ENCODE results near the gene TMEM272.

The TMEM272 gene

DNA sequence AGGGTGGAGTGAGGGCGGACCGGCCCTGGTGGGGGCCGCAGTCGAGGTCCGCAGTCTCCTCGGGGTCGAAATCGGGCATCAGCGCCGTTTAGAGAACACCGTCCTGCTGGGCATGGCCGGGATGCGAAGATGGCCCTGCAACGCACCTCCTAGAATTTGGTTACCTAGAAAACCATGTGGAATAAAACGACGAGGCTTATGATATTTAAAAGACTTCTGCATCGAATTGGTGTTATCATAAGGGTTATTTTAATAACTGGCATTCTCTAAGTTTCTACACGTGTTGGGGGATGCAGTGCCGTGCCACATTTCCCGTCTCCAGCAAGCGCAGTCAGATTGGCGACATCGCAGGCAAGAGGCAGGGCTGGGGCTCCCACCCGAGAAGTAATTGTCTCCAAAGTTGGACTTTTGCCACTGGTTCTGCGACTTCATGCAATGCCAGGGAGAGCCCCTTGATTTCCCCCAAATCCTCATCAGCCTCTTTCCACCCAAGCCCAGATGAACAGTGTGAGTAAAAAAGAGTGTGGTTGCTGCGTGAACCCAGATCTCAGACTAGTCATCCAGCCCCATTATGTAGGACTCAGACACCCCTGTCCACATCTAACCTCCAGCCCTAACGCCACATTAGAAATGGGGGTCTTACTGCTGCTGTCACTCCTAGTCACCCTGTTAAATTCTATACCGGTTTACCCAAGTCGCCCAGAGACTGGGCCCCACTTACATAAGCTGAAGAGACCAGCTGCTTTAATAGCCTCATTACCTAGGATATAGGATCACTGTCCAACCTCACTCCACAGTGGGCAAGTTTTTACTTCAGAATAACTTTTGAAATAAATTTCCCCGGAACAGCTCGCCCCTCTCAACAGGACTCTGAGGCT lies 40.4 kb downstream of the TMEM272 start:
- peak in 1 of 2 donors; percentile 43 for DNase-seq

DNA sequence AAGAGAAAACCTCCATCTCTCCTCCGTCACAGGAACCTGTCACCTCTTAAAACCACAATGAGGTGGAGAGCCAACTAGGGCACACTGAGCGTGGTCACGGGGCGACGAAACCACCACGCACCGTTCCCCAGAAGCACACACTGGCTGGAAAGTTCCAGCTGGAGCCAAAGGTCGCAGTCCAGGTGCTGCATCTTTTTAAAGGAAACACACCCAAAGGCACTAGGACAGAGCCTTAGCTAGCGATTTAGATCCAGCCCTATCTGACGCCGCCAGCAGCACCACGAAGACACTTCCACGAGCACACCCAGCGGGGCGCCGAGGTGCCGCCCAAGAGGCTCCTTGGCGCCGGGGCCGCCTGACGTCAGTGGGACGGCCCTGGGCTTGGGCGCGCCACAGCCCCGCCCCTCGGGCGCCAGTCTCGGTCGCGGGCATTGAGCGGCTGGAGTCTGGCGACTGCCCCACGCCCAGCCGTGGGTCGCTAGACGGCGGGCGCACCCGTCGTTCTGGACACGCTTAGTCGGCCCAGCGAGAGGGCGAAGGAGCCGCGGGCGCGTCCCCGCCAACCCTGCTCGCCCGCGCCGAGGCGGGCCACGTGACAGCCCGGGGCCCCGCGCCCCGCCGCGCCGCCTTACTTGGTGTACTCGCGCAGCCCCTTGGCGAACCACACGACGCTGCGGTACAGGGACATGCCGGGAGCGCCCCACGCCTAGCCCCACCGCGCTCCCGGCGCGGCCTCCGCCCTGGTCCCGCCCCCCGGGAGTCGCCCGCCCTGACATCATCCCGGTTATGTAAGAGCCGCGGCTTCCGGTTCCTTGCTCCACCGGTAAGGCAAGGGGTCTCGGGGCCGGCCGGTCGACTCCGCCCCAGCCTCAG lies 41.3 kb downstream of the TMEM272 start, which contains the start of gene DHRS12:
TSS of gene DHRS12 (minus strand) at position 742 of the 873 bp plus-strand sequence. CDS start 4,504 bp downstream, outside the sequence.
- DNase-seq: peak; percentile 80 to 88

DNA sequence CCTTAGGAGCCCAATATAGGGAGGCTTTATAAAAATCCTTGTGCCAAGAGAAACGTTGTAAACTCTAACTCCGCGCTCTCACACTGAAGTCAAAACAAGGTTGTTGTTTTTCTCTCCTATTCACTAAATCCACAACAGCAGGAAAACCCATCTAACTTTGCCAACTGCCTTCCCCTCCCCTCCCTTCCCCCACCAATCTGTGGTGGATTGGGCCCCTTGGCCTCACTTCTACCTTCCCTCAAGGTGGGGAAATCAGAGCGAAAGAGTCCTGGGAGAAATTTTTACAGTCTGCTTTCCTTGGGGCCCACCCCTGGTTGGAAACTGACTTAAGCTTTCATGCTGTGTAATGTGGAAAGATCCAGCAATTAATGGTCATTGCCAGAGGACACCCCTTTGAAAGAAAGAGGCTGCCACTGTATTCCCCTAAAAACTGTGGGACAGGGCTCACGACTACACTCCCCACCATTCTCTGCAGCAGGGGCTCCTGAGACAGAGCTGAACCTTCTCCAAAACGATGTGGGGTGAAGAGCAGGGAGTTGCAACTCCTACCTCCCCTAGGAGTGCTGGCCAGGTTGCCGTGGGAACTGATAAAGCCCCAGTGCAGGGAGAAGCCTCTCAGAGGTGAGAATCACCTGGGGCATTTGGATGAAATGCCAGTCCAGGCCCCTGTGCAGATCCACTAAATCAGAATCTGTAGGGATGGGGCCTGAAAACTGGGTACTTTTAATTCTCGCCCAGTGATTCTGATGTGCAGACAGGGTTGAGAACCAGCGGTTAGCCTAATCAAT lies 42.2 kb downstream of the TMEM272 start:
- no peak for DNase-seq

DNA sequence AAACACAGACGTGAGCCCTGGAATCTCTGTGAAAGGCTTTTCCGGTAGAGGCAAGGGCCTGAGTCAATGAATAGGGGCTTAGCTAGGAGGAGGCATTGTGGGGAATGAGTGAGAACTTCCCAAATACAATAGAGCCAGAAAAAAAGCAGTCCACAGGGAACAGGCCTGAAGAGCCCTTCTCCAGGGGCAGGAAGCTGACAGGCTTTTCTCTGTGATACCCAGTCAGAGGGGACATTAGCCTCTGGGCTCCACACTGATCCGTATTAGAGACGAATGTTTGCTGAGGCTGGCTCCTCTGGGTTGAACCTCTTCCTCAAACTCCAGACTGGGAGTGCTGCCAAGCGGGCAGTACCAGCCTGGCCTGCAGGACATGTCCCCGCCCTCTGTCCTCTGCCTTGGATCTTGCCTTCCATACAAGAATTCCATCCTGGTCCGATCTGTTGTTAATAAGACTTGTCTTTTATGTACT lies 43.3 kb downstream of the TMEM272 start:
- peak; percentile 53 to 75 for DNase-seq

DNA sequence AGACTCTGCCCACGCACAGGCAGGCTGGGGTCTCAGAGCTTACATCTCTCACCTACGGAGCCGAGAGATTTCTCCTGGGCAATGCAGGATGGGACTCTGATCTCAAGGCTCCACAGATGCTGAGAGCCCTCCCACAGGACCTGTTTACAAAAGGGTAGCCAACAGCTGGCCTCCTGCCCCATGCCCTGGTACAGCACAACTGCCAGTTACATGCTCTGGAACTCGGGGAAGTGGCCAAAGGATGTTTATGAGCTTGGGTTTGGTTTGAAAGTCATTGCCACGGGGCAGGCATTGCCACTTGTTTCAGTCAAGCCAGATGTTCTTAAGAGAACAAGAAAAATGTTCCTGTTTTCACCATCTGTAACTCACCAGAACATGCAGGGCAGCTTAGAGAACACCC lies 44.5 kb downstream of the TMEM272 start:
- DNase-seq: no peak

DNA sequence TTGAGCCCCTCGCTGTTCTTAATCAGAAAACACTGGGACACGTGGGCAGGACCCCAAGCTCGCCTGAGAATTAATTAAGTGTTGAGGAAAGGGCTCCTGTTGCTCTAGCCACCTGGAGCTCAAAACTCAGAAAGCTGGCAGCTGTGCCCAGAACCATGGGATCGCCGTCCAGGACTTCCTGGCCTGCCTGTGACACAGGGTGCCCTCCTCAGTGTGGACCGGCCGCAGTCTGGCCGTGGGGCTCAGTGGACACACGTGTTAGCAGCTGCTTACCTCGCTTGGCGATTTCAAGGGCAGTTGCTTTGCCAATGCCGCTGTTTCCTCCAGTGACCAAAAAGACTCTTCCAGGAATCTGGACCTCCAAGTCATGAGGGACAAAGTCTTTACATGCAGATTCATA lies 45.7 kb downstream of the TMEM272 start:
- no peak for DNase-seq

DNA sequence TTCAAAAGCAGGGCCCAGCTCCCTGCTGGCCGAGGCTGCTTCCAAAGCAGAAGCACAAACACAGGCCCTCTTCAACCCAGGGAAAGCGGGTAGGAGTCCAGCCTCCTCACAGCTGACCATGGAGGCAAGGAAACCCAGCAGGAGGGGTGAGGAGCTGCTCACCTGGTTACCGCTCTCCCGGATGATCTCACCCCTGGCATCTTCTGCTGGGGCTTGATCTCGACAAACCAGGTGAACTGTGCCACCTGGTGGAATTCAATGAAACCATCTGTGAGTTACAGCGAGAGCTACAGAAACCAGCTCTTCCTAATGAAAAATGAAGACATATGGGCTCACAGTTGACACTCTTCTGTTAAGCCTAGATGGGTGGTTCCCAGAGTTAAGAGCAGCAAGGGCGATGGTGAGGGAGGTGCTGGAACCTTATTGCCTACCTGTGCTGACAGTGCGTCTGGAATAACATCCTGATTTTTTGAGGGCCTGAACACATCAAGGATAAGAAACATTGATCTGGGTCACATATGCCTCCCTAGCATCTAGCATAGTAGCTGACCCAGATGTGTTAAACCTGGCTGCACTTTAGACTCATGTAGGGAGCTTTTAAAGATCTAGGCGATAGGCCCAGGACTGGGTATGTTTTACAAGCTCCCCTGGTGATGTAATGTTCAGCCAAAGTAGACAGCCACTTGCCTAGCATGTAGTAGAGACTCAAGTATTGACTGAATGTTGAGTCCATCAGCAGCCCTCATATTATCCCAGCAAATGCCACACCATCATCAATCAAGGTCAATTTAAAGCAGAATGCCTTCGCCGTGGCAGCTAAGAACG lies 47.1 kb downstream of the TMEM272 start:
- peak in 1 of 2 donors; percentile 13 for DNase-seq

DNA sequence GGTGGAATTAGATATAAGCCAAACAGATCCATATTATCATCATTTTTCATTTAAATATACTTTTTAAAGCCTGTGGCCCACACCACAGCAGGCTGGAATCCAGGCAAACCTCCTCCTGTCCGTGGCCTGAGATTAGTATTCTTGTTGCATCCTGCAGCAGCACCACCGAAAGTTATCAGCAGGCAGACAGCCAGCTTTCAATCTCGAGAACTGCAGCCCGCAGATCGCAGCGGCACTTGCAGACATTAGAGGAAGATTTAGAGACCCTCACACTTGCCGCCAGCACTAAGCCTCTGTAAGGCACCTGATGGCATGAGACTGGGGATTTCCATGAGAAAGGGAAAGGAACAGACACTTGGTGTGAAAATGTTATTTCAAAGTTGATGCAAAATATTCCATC lies 48.4 kb downstream of the TMEM272 start:
- no peak for DNase-seq

DNA sequence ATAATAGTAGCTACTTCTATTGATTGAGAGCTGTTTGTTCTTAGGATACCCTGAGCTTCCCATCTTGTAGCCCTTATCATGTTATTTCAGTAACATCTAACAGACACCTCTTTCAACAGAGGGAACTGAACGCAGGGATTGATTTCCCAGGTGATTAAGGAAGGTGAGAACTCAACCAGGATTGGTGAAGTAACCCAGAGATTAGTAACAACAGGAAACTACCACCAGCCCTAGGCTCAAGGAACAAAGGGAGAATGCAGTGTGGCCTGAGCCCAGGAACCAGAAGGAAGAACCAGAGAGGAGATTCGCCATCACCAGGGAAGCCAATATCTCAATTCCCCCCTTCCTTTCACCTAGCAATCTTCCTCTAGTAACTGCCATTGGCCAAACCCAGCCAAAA lies 49.6 kb downstream of the TMEM272 start:
- DNase-seq: no peak

DNA sequence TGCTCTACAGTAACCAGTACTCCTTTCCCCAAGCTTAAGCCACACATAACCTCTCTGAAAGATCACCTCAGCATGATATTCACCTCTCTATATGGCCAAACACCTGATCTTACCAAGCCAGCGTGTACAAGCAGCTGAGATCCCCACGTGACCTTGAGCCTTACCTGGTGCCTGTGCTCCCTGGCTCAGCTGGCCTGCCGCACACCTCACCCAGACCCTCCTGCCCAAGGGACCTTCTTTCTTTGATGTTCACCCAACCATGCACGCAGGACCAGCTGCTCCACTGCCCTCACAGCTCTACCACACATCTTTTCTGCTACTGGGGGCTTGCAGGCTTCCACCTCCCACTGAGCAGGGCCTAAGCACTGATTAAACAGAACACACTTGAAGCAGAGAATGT lies 50.0 kb downstream of the TMEM272 start:
- DNase-seq: no peak

DNA sequence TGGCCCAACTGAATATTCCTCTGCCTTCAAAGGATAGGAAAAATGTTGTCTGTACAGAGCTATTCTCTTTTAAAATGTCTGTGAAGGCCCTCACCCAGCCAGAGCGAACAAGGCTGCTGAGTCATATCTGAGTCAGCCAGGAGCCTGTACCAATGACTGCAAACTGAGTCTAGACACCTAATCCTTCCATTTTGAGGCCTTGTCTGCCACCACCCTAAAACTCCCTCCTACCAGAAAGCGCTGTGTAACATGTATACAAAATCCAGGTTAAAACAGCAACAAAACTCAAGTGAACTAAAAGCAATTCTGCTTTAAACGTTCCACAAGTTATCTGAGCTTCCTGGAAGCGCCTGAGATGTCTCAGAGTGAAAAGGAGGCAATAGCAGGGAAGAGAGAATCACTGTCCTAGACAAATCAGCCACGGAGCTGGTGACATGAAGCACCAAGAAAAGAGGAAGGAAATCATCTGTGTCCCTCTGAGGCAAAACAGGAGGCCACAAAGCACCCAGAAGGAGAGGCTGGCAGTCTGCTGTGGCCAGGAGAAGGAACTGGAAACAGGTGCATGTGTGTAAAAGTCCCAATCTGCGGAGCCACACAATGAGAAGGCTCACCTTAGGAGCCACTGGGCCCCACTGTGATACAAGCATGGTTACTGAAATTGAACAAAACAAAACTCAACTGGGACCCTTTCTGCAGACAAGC lies 51.3 kb downstream of the TMEM272 start:
- peak; percentile 30 to 45 for DNase-seq

DNA sequence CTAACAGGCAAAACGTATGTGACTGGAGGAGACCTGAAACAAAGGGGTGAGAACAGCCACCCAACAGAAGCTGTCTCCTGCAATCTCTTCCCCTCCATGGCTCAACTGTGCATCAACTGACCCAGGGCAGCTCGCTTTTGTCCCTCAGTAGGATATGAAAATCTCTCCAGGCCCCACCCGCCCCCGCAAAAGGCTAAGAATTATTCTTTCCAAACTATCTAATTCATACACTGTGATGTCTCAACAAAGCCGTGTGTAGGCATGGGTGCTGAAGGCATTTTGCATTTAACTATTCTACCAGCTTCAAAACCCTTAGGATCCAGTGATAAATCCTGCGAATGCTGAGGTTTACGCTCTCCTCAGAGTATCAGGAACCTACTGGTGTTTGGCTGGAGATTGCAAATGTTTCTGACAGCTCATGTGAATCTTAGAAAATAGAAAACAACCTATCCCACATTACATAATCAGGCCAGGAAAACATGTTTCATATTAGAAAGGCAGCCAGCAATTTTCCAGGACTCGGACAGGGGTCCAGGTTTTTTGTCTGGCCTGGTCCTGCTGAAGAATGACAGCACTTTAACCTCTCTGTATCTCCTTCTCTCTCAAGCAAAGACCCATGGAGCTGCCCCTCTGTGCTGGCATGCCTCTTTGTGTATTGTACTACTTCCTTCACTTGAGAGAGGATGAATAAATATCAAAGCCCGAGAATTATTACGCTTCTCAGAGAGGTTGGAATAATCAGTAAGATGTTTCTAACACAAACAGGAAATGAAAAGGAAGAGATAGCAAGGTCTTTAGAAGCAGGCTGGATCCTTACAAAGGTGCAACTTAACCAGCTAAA lies 58.3 kb downstream of the TMEM272 start:
- no peak for DNase-seq

DNA sequence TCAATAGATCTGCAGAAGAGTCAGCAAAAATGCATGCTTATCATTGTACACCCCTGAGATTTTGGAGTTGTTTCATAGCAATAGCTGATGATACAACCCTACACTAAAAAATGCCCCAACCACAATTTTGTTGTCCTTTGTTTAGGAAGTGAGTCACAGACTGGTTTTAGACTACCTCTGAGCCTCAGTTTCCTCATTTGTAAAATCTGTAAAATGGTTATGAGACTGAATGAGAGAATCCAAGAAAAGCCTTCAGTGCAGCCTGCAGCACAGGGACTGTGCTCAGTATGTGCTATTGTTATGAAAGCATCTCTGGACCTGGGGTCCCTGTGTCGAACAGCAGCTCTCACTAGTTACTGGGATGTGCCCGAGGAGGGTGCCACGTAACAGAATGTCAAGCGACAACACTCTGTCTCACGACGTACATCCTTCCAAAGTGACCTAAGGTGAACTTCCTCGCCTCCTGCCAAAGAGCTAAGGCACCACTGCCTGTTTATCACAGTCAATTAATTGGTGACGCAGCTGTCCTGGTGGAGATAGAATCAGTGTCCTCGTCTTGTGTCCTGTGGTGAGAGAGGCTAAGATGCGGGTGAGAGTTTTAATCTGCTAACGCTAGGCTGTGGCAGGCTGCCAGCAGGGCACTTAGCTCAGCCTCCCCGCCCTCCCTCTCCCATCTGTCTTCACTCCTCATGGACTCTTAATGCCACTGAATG lies 59.1 kb downstream of the TMEM272 start:
- no peak for DNase-seq

DNA sequence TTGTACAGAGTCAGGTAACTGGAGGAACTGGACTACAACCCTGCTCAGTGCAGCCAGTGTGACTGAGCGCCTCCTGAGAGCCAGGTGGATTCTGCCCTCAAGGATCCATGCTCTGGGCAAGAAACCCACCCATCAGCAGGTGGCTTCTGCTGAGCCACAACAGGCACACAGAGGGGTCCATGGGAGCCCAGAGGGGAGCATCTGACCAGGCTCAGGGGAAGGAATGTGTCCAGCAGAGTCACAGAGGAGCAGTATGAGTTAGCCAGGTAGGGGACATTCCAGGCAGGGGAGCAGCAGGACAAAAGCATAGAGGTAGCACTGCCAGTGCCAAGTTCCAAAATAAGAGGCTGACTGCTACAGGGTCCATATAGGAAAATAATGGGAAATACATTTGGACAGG lies 60.9 kb downstream of the TMEM272 start:
- DNase-seq: no peak

DNA sequence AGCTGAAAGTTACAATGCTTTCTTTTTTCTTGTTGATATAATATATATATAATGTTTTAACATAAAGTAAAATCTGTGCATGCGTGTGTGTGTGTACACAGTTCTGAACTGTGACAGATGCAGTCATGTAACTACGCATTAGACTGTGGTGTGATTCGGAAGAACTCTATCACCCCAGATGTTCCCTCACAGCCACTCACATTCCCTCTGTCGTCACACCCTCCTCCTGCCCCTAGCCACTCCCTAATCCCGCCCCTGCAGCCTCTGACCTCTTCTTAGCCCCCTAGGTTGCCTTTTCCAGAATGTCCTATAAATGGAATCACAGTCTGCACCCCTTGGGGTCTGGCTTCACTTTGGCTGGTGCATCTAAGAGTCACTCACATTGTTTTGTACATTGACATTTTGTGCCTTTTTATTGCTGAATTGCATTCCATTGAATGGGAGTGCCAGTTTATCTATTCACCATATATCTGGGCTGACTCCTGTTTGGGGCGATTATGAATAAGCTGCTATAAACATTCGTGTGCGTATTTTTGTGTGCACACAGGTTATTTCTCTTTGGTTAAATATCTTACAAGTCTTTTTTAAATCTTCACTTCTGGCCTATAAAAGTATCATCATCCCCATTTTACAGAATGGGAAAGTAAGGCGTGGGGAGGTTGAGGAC lies 61.4 kb downstream of the TMEM272 start:
- DNase-seq: no peak

DNA sequence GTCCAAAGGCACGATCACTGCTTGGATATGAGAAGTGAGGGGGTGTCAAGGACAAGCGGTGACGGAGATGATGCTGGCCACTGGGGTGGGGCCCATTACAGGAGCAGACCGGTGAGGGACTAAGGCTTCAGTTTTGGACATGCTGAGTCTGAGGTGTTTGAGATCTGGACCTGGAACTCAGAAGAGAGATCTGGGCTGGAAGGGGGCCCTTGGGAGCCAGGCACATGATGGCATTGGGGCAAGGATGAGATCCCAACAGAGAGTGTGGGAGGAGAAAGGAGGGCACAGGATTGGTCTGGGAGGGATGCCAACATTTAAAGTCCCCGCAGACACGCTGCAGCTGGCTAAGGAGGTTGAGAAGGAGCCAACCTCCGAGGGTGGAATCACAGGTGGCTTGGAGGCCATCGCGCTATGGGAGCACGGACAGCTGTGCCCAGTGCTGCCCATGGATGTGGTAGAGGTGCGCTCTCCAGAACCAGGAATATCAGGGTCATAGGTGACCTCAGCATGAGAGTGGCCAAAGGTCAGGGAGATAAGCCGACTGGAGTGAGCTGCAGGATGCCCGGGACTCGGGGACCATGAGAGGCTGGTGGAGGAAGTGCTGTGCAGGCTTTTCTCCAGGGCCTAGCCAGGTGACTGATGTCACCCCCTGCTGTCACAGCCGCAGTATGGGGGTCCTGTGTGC lies 62.8 kb downstream of the TMEM272 start:
- DNase-seq: no peak

DNA sequence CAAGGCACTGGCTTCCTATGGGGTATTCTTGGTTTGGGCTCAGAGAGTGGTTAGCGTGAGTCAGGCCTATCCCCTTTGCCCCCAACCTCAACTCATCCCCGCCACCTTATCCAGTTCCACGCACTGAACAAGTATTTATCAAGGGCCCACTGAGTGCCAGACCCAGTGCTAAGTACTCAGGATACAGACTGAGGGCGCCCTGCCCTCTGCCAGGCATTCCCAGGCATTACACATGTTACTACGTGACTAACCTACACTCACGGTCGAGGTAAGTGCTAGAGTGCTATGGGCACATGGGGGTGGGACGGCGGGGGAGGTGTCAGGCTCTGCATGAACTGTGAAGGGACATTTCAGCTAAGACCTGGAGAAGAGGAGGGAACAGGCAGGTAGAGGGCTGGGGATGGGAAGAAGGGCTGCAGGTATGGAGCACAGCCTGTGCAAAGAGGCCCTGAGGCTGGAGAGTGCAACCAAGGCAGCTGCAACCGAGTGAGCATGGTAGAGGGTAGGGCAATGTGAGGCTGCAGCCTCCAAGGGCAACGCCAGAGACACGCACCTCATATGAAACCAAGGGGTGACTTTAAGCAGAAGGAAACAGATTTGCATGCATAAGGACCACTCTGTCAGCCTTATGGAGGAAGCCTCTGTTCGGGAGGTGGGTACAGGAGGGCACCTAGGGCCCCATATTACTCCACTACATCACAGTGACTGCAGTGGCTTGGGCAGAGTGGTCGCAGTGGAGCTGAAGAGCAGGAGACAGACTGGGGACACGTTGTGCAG lies 63.5 kb downstream of the TMEM272 start:
- no peak for DNase-seq
